Spleen (tissue), 7 donors: ENCODE data around the gene APLF.

Source experiments
- CTCF ChIP-seq, 11 experiments: fragments of 200-600 bp in 7 of 11; fragments of 450-650 bp in 4 of 11; sonication (generic) in 4 of 11; IDR thresholded peaks in 8 of 11; conservative IDR thresholded peaks in 3 of 11; 1 replicate in 7 of 11; 2 replicates in 4 of 11; pipeline versions ENCODE4 v1.4.0 to v1.8.0; 2016 to 2021; ENCODE audit warnings: antibody characterized with exemption in 11 of 11, inconsistent platforms in 4 of 11, mild to moderate bottlenecking in 1 of 11
- POLR2A ChIP-seq, 3 donors: fragments of 450-650 bp; IDR thresholded peaks; one replicate each; pipeline ENCODE4 v1.5.1; 2017; ENCODE audit warnings: antibody characterized with exemption in 3 of 3, mild to moderate bottlenecking in 1 of 3
- POLR2AphosphoS5 ChIP-seq, 3 donors: sonication (generic); formaldehyde crosslinking; IDR thresholded peaks; one replicate each; pipeline ENCODE4 v1.5.1; 2017; ENCODE audit warnings: antibody characterized with exemption in 3 of 3
- donor health status: DM: no; HTN: no; CAD: no; lungs with moderate emphysema.
- donor health status: DM: no; HTN: no; CAD: no.
- donor health status: DM: no; HTN: no; CAD: no.

GRCh38 chr2:68607837-68608236 is 140.5 kb downstream of the APLF start:
- no peak for TF ChIP-seq CTCF (IDR thresholded peaks at IDR 0.05 in 8 of 11, conservative IDR thresholded peaks at IDR 0.05 in 3 of 11)
- no peak for TF ChIP-seq POLR2A (IDR thresholded peaks at IDR 0.05)
- no peak for TF ChIP-seq POLR2AphosphoS5 (IDR thresholded peaks at IDR 0.05)
